ENCODE results near the gene CDK19. TPM values are rescaled to one million over a fixed set of nuclear protein-coding genes. Genes with fewer than 3 reads are reported as not detected.

Gene CDK19
- total RNA-seq, 1 donor from 2014 or later = 19.0 TPM

GRCh38 chr6:110597761-110598160 is 217.5 kb downstream of the CDK19 start:
- H3K27me3 Mint-ChIP-seq (ENCODE audit: unreplicated experiment) = no peaks in the 10 kb centered on the region
- TF ChIP-seq CTCF (IDR thresholded peaks at IDR 0.05; ENCODE audit: unreplicated experiment) = no peak
- H3K9me3 Mint-ChIP-seq (ENCODE audit: unreplicated experiment) = no peaks in the 10 kb centered on the region
- no peaks in the 10 kb centered on the region for H3K36me3 Mint-ChIP-seq (ENCODE audit: low read depth, unreplicated experiment)
- DNase-seq (ENCODE audit: low spot score) = no peak
- H3K27ac Mint-ChIP-seq (ENCODE audit: unreplicated experiment) = no peak overlapping the region
- H3K4me1 Mint-ChIP-seq (ENCODE audit: unreplicated experiment) = no peaks in the 10 kb centered on the region
- no peak overlapping the region for H3K4me3 Mint-ChIP-seq (ENCODE audit: unreplicated experiment)

- H3K4me3 Mint-ChIP-seq (ENCODE audit: unreplicated experiment) = no peak overlapping the region
- no peaks in the 10 kb centered on the region for H3K27me3 Mint-ChIP-seq (ENCODE audit: unreplicated experiment)
- DNase-seq (ENCODE audit: low spot score) = no peak
- H3K27ac Mint-ChIP-seq (ENCODE audit: unreplicated experiment) = no peak overlapping the region
- H3K4me1 Mint-ChIP-seq (ENCODE audit: unreplicated experiment) = no peaks in the 10 kb centered on the region
- no peaks in the 10 kb centered on the region for H3K9me3 Mint-ChIP-seq (ENCODE audit: unreplicated experiment)
- TF ChIP-seq CTCF (IDR thresholded peaks at IDR 0.05; ENCODE audit: unreplicated experiment) = no peak
- H3K36me3 Mint-ChIP-seq (ENCODE audit: low read depth, unreplicated experiment) = no peaks in the 10 kb centered on the region
These were observed 218.9 kb downstream of the CDK19 start for GRCh38 chr6:110596354-110596753.

- Mint-ChIP-seq H3K9me3 (ENCODE audit: unreplicated experiment) (no peaks in the 10 kb centered on the region), H3K27ac (ENCODE audit: unreplicated experiment) (no peak overlapping the region), H3K4me1 (ENCODE audit: unreplicated experiment) (no peaks in the 10 kb centered on the region), H3K27me3 (ENCODE audit: unreplicated experiment) (no peaks in the 10 kb centered on the region), H3K36me3 (ENCODE audit: low read depth, unreplicated experiment) (no peaks in the 10 kb centered on the region), H3K4me3 (ENCODE audit: unreplicated experiment) (no peak overlapping the region)
- TF ChIP-seq CTCF (IDR thresholded peaks at IDR 0.05; ENCODE audit: unreplicated experiment) = no peak
- DNase-seq (ENCODE audit: low spot score) = no peak
These were observed 220.2 kb downstream of the CDK19 start for GRCh38 chr6:110595112-110595511.

GRCh38 chr6:110593637-110594036 is 221.6 kb downstream of the CDK19 start:
- H3K4me1 Mint-ChIP-seq (ENCODE audit: unreplicated experiment) = no peaks in the 10 kb centered on the region
- H3K36me3 Mint-ChIP-seq (ENCODE audit: low read depth, unreplicated experiment) = no peaks in the 10 kb centered on the region
- H3K9me3 Mint-ChIP-seq (ENCODE audit: unreplicated experiment) = no peaks in the 10 kb centered on the region
- no peak for TF ChIP-seq CTCF (IDR thresholded peaks at IDR 0.05; ENCODE audit: unreplicated experiment)
- DNase-seq (ENCODE audit: low spot score) = no peak
- H3K4me3 Mint-ChIP-seq (ENCODE audit: unreplicated experiment) = no peak overlapping the region
- no peaks in the 10 kb centered on the region for H3K27me3 Mint-ChIP-seq (ENCODE audit: unreplicated experiment)
- H3K27ac Mint-ChIP-seq (ENCODE audit: unreplicated experiment) = no peak overlapping the region

- TF ChIP-seq CTCF (IDR thresholded peaks at IDR 0.05; ENCODE audit: unreplicated experiment) = no peak
- Mint-ChIP-seq H3K36me3 (ENCODE audit: low read depth, unreplicated experiment) (no peaks in the 10 kb centered on the region), H3K27ac (ENCODE audit: unreplicated experiment) (no peak overlapping the region), H3K4me1 (ENCODE audit: unreplicated experiment) (no peaks in the 10 kb centered on the region), H3K9me3 (ENCODE audit: unreplicated experiment) (no peaks in the 10 kb centered on the region), H3K27me3 (ENCODE audit: unreplicated experiment) (no peaks in the 10 kb centered on the region), H3K4me3 (ENCODE audit: unreplicated experiment) (no peak overlapping the region)
- DNase-seq (ENCODE audit: low spot score) = no peak
These were observed 222.5 kb downstream of the CDK19 start for GRCh38 chr6:110592765-110593164.

Measured in endothelial cell (in vitro differentiated cells).